Endothelial cell of umbilical vein (primary cell): ENCODE results near the gene NAXD. TPM values are rescaled to one million over a fixed set of nuclear protein-coding genes. Genes with fewer than 3 reads are reported as not detected.

ENCODE experiments used
- BruUV-seq: library from RNA; stranded (reverse); fragments of 400-500 nt; replicated peaks from 2 replicates; lab custom pipeline; 2021; lab: Mats Ljungman, UMichigan
- CTCF ChIA-PET: fragments of 300-600, 350-600 bp; sonication (Branson Sonifier 250); formaldehyde crosslinking; loops from one replicate; lab custom pipeline; 2021; ENCODE audit warnings: antibody characterized with exemption, inconsistent platforms; lab: Charles Lee
- POLR2A ChIA-PET: fragments of 300-600, 350-600 bp; sonication (Branson Sonifier 250); formaldehyde crosslinking; loops from one replicate; lab custom pipeline; 2021; ENCODE audit warnings: antibody characterized with exemption, inconsistent platforms; lab: Charles Lee
- DNase-seq: peaks from one replicate; pipeline ENCODE4 v3.0.0-alpha.2; 2011; ENCODE audit warnings: low read depth, low spot score
- FAIRE-seq: peaks from 2 replicates; lab custom pipeline; 2011; peaks lifted over from hg19 to GRCh38; lab: Jason Lieb, UNC
- H2AFZ ChIP-seq: 2 replicates; pipeline ENCODE4 v1.6.0; 2012; ENCODE audit warnings: low read depth, low read length, control low read depth, inconsistent platforms
- H3K27ac ChIP-seq: 2 replicates; pipeline ENCODE4 v1.5.1; 2011; ENCODE audit warnings: low read depth, mild to moderate bottlenecking, control low read depth, low read length, moderate library complexity; ENCODE audit not compliant: insufficient read depth
- H3K27me3 ChIP-seq, 2 experiments: 2 replicates each; pipeline versions ENCODE4 v1.6.0 to v1.6.1; 2011; ENCODE audit warnings: low read length in 2 of 2, mixed read lengths in 1 of 2; ENCODE audit not compliant: control insufficient read depth in 2 of 2, insufficient read depth in 2 of 2
- H3K36me3 ChIP-seq, 2 experiments: 2 replicates in 1 of 2; 3 replicates in 1 of 2; pipeline ENCODE4 v1.5.1; 2011; ENCODE audit warnings: low read length in 2 of 2, mild to moderate bottlenecking in 1 of 2, moderate library complexity in 1 of 2; ENCODE audit not compliant: control insufficient read depth in 2 of 2, insufficient read depth in 2 of 2; ENCODE audit errors: extremely low read depth in 1 of 2
- H3K4me1 ChIP-seq: 3 replicates; pipeline ENCODE4 v1.5.1; 2011; ENCODE audit warnings: mild to moderate bottlenecking, low read length; ENCODE audit not compliant: control insufficient read depth, insufficient read depth; ENCODE audit errors: extremely low read depth
- H3K4me2 ChIP-seq: 2 replicates; pipeline ENCODE4 v1.6.1; 2011; ENCODE audit warnings: low read length, control low read depth, mixed read lengths; ENCODE audit not compliant: insufficient read depth
- H3K4me3 ChIP-seq, 3 experiments: fragments of 200-600 bp in 1 of 3; sonication (generic), shearing (Covaris generic) in 1 of 3; replicated peaks in 1 of 3; 2 replicates each; pipeline ENCODE4 v1.5.1; 2011 to 2016; ENCODE audit warnings: control low read depth in 3 of 3, low read length in 3 of 3, mild to moderate bottlenecking in 2 of 3, inconsistent platforms in 1 of 3, low read depth in 1 of 3, moderate library complexity in 1 of 3; ENCODE audit not compliant: insufficient read depth in 1 of 3
- H3K79me2 ChIP-seq: 2 replicates; pipeline ENCODE4 v1.6.0; 2012; ENCODE audit warnings: low read length, inconsistent platforms; ENCODE audit not compliant: control insufficient read depth, insufficient read depth
- H3K9ac ChIP-seq: replicated peaks from 2 replicates; pipeline ENCODE3; 2011; ENCODE audit warnings: low read length, control low read depth; ENCODE audit not compliant: insufficient read depth; ENCODE audit errors: extremely low read depth
- H3K9me1 ChIP-seq: replicated peaks from 3 replicates; pipeline ENCODE4 v1.6.0; 2011; ENCODE audit warnings: mild to moderate bottlenecking, low read length; ENCODE audit not compliant: control insufficient read depth, insufficient read depth; ENCODE audit errors: extremely low read depth
- H3K9me3 ChIP-seq: replicated peaks from 2 replicates; pipeline ENCODE4 v1.5.1; 2012; ENCODE audit warnings: low read length, inconsistent platforms; ENCODE audit not compliant: control insufficient read depth, insufficient read depth
- H4K20me1 ChIP-seq: replicated peaks from 2 replicates; pipeline ENCODE3; 2011; ENCODE audit warnings: mild to moderate bottlenecking, low read length; ENCODE audit not compliant: control insufficient read depth, insufficient read depth; ENCODE audit errors: extremely low read depth
- EZH2 ChIP-seq: IDR thresholded peaks from 2 replicates; pipeline ENCODE4 v1.6.1; 2012; ENCODE audit warnings: borderline replicate concordance, low read depth, mild to moderate bottlenecking, moderate library complexity, low read length, inconsistent platforms; ENCODE audit not compliant: severe bottlenecking
- FOS ChIP-seq: IDR thresholded peaks from 2 replicates; pipeline ENCODE4 v1.6.1; 2011; ENCODE audit warnings: mild to moderate bottlenecking, low read length, moderate library complexity, borderline replicate concordance; ENCODE audit not compliant: insufficient read depth
- MYC ChIP-seq: IDR thresholded peaks from one replicate; pipeline ENCODE4 v1.6.1; 2011; ENCODE audit warnings: mild to moderate bottlenecking, low read depth, low read length
- dilution Hi-C: fragments of 300-500 bp; cut with MboI; formaldehyde crosslinking; loops from one replicate; pipeline ENCODE4 v1.15.0; 2019; ENCODE audit warnings: low sequenced_read_pairs; ENCODE audit not compliant: extremely low pct_ligation_motif_present
- intact Hi-C: fragments of 100-400 bp; cut with micrococcal nuclease; formaldehyde crosslinking; loops from one replicate; pipeline ENCODE4 v1.10.0; 2022
- polyA plus RNA-seq, 4 experiments: library from polyadenylated mRNA; depleted of rRNA in 3 of 4; stranded (reverse) in 3 of 4; unstranded in 1 of 4; fragments of >200 nt; gene quantifications; 2 replicates each; pipeline versions ENCODE4 v1.2.1 to v1.2.3, GENCODE V29; 2011 to 2012; ENCODE audit warnings: missing spikeins in 1 of 4
- total RNA-seq: library from RNA; stranded (reverse); gene quantifications from 2 replicates; pipeline ENCODE4 v1.2.3, GENCODE V29; 2021
- TF ChIP-seq, protein P1 (sequence below): IDR thresholded peaks from 2 replicates; pipeline ENCODE4 v1.6.1; 2011; ENCODE audit not compliant: insufficient read depth, insufficient read length

Gene NAXD
- total and polyA plus RNA-seq, 2 donors (not counting 3 experiments of a cell fraction or from before 2014, with no cell fraction given): 19.9 to 42.9 TPM

DNA sequence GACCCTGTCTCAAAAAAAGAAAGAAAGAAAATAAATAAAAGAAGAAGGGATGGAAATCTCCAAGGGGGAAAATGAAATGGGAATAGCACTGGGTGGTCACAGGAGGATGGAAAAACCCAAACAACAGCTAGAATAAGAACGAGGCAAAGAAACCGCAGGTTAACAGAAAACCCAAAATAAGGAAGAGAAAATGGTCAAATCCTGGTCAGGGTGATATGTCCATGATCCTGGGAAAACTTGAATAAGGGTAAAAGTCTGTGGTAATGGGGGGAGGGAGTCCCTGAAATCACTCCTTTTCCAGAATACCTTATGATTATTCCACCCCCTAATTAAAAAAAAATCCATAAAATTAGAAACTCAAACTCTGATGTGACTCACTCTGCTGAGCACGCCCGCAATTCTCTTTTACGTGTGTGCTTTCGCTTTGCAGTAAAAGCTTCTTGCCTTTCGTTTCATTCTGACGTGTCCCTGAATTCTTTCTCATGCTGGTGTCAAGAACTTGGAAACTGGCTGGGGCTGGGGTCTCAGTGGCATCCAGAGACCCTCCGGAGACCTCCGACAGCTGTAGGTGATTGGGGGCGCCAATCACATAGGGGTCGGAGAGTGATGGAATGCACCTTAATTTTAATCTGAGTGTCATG is 4.3 kb upstream of the NAXD start:
- ChIA-PET CTCF (no interaction called here), POLR2A (no interaction called here)
- peaks cover 4% of the 10 kb centered on the region for H3K79me2 ChIP-seq
- H2AFZ ChIP-seq: no peak overlapping the region
- H3K4me3 ChIP-seq: no peak overlapping the region
- H3K27ac ChIP-seq: no peak overlapping the region
- no peak overlapping the region for H3K9ac ChIP-seq
- TF ChIP-seq FOS (no peak), EZH2 (no peak), MYC (no peak)
- TF ChIP-seq, protein P1, sequence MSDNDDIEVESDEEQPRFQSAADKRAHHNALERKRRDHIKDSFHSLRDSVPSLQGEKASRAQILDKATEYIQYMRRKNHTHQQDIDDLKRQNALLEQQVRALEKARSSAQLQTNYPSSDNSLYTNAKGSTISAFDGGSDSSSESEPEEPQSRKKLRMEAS: no peak
- dilution Hi-C loops (no loop called here), intact Hi-C loops (no loop called here)
- no peak overlapping the region for H3K4me2 ChIP-seq
- no peaks in the 10 kb centered on the region for H3K27me3 ChIP-seq
- H3K9me3 ChIP-seq: no peaks in the 10 kb centered on the region
- no TSS peak for BruUV-seq
- no peaks in the 10 kb centered on the region for H3K9me1 ChIP-seq
- FAIRE-seq (no peak), DNase-seq (no peak)
- no peaks in the 10 kb centered on the region for H4K20me1 ChIP-seq
- peaks cover 3% of the 10 kb centered on the region for H3K4me1 ChIP-seq
- no peaks in the 10 kb centered on the region for H3K36me3 ChIP-seq

GRCh38 chr13:110615005-110615321 is 382 bp upstream of the NAXD start:
- intact Hi-C loops: loop anchor here (1.0 kb wide), 1 partner anchor 100 kb away; no protein-coding TSS in a partner anchor
- dilution Hi-C loops: no loop called here
- CTCF ChIA-PET: interaction anchor here (0.8 to 1.3 kb wide), 6 partner anchors 18 to 1829 kb away, joined by 3 to 4 read pairs (median 4); partner anchors contain the start of gene ANKRD10
- H3K27me3 ChIP-seq: no peaks in the 10 kb centered on the region
- H3K9me1 ChIP-seq: no peaks in the 10 kb centered on the region
- POLR2A ChIA-PET: interaction anchor here (1.0 kb wide), 1 partner anchor 100 kb away, joined by 13 read pairs; no protein-coding TSS in a partner anchor
- DNase-seq (no peak), FAIRE-seq (no peak)
- H3K79me2 ChIP-seq: peaks cover 43% of the 10 kb centered on the region
- peak overlapping the region; percentile 44 for H3K4me2 ChIP-seq
- H4K20me1 ChIP-seq: no peaks in the 10 kb centered on the region
- BruUV-seq: TSS peak; percentile 90
- no peaks in the 10 kb centered on the region for H3K9me3 ChIP-seq
- TF ChIP-seq MYC: no peak
- H3K36me3 ChIP-seq: no peaks in the 10 kb centered on the region
- H3K4me1 ChIP-seq: peaks cover 20% of the 10 kb centered on the region
- H3K27ac ChIP-seq: peak overlapping the region; percentile 66
- H3K9ac ChIP-seq: peak overlapping the region; percentile 67
- peak overlapping the region in 2 of 3 experiments; percentile 58 to 72 for H3K4me3 ChIP-seq
- peak overlapping the region; percentile 99 for H2AFZ ChIP-seq
